SK-N-SH (cell line): ENCODE results near the gene TUNAR.

Source experiments
- CHD2 ChIP-seq: fragments of 150-350 bp; IDR thresholded peaks from 2 replicates; pipeline ENCODE4 v1.6.1; 2018; ENCODE audit warnings: low read length; ENCODE audit not compliant: partially characterized antibody
- CTCF ChIP-seq: fragments of 200-600 bp; sonication (generic); IDR thresholded peaks from 2 replicates; pipeline ENCODE4 v1.6.1; 2017; ENCODE audit warnings: antibody characterized with exemption, mild to moderate bottlenecking, moderate library complexity
- EP300 ChIP-seq, 2 experiments: IDR thresholded peaks; 2 replicates each; pipeline versions ENCODE4 v1.4.0 to v1.6.1; 2012; ENCODE audit warnings: borderline replicate concordance in 1 of 2, low read depth in 1 of 2, low read length in 1 of 2
- GABPA ChIP-seq: IDR thresholded peaks from 2 replicates; pipeline ENCODE4 v1.4.0; 2012; ENCODE audit warnings: low read depth, mild to moderate bottlenecking
- POLR2AphosphoS5 ChIP-seq: IDR thresholded peaks from 2 replicates; pipeline ENCODE4 v1.6.1; 2012; ENCODE audit warnings: low read depth, low read length
- RCOR1 ChIP-seq: fragments of 150-350 bp; IDR thresholded peaks from 2 replicates; pipeline ENCODE4 v1.6.1; 2017; ENCODE audit warnings: antibody characterized with exemption, low read length
- SIN3A ChIP-seq: IDR thresholded peaks from 2 replicates; pipeline ENCODE4 v1.6.1; 2012; ENCODE audit warnings: low read depth, mild to moderate bottlenecking, low read length, moderate library complexity, borderline replicate concordance
- SMC3 ChIP-seq: IDR thresholded peaks from 2 replicates; pipeline ENCODE4 v1.6.1; 2012; ENCODE audit warnings: low read depth, low read length, improper control_type of control experiment
- TF ChIP-seq, protein P1 (sequence below): IDR thresholded peaks from 2 replicates; pipeline ENCODE4 v1.6.1; 2012; ENCODE audit warnings: mild to moderate bottlenecking, low read depth, low read length, moderate library complexity

- TF ChIP-seq CTCF (no peak), EP300 (IDR thresholded peaks at IDR 0.05; ENCODE audit: borderline replicate concordance in 1 of 2, low read depth in 1 of 2, low read length in 1 of 2) (no peak), RCOR1 (no peak), POLR2AphosphoS5 (no peak), SMC3 (no peak), SIN3A (no peak), CHD2 (no peak), GABPA (no peak)
- TF ChIP-seq, protein P1, sequence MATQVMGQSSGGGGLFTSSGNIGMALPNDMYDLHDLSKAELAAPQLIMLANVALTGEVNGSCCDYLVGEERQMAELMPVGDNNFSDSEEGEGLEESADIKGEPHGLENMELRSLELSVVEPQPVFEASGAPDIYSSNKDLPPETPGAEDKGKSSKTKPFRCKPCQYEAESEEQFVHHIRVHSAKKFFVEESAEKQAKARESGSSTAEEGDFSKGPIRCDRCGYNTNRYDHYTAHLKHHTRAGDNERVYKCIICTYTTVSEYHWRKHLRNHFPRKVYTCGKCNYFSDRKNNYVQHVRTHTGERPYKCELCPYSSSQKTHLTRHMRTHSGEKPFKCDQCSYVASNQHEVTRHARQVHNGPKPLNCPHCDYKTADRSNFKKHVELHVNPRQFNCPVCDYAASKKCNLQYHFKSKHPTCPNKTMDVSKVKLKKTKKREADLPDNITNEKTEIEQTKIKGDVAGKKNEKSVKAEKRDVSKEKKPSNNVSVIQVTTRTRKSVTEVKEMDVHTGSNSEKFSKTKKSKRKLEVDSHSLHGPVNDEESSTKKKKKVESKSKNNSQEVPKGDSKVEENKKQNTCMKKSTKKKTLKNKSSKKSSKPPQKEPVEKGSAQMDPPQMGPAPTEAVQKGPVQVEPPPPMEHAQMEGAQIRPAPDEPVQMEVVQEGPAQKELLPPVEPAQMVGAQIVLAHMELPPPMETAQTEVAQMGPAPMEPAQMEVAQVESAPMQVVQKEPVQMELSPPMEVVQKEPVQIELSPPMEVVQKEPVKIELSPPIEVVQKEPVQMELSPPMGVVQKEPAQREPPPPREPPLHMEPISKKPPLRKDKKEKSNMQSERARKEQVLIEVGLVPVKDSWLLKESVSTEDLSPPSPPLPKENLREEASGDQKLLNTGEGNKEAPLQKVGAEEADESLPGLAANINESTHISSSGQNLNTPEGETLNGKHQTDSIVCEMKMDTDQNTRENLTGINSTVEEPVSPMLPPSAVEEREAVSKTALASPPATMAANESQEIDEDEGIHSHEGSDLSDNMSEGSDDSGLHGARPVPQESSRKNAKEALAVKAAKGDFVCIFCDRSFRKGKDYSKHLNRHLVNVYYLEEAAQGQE, result no peak
Observed at GRCh38 chr14:95936041-95936440, 59.4 kb downstream of the TUNAR start.
